Tibial nerve (tissue), 4 donors: ENCODE data around the gene SIK2.

Experiments used
- CTCF ChIP-seq, 5 experiments: fragments of 200-600 bp in 3 of 5; fragments of 450-650 bp in 2 of 5; sonication (generic) in 3 of 5; IDR thresholded peaks; one replicate each; pipeline ENCODE4 v1.5.1; 2016 to 2019; ENCODE audit warnings: antibody characterized with exemption in 5 of 5, mild to moderate bottlenecking in 3 of 5, moderate library complexity in 2 of 5
- EP300 ChIP-seq, 2 donors: sonication (generic); formaldehyde crosslinking; IDR thresholded peaks; one replicate each; pipeline ENCODE4 v1.6.1; 2017; ENCODE audit warnings: antibody characterized with exemption in 2 of 2, mild to moderate bottlenecking in 1 of 2
- POLR2A ChIP-seq, 2 donors: fragments of 450-650 bp; IDR thresholded peaks; one replicate each; pipeline ENCODE4 v1.6.1; 2017; ENCODE audit warnings: antibody characterized with exemption in 2 of 2, mild to moderate bottlenecking in 2 of 2, moderate library complexity in 2 of 2

- TF ChIP-seq CTCF (IDR thresholded peaks at IDR 0.05), result no peak
- no peak for TF ChIP-seq POLR2A (IDR thresholded peaks at IDR 0.05)
- TF ChIP-seq EP300 (IDR thresholded peaks at IDR 0.05), result no peak
Observed at GRCh38 chr11:111554532-111554931, 47.7 kb upstream of the SIK2 start.
